ENCODE results near the gene ELP2. TPM values are rescaled to one million over a fixed set of nuclear protein-coding genes. Genes with fewer than 3 reads are reported as not detected.
A peak's percentile ranks its signal among the peaks of the same experiment; 100 is the strongest.

Gene ELP2
- total and polyA plus RNA-seq, 2 experiments from 2014 or later: 57.6 to 103 TPM

- Histone ChIP-seq H3K4me1 (ENCODE audit: insufficient read depth) (peaks cover 12% of the 10 kb centered on the region), H2AFZ (peak overlapping the region; percentile 99), H3K4me2 (ENCODE audit: unreplicated experiment) (peak overlapping the region; percentile 80), H3K4me3 (peak overlapping the region; percentile 92), H3K9ac (peak overlapping the region; percentile 99), H3K27me3 (replicated peaks; ENCODE audit: insufficient read depth) (no peaks in the 10 kb centered on the region), H4K20me1 (ENCODE audit: insufficient read depth) (0 out of 2 replicates have a peak, but pooled peaks cover 4% of the 10 kb centered on the region), H3K9me2 (ENCODE audit: insufficient read depth) (no peaks in the 10 kb centered on the region), H3K9me3 (ENCODE audit: low read depth) (no peaks in the 10 kb centered on the region), H3K36me3 (ENCODE audit: low read depth) (peaks cover 3% of the 10 kb centered on the region), H3K27ac (peak overlapping the region; percentile 98), H3F3A (ENCODE audit: insufficient read depth) (peaks cover 7% of the 10 kb centered on the region; the same call in 1 of the 2 replicates), H3K79me2 (ENCODE audit: insufficient read depth) (peaks cover 94% of the 10 kb centered on the region)
- peak; percentile 23 for DNase-seq
- WGBS, 2 experiments (ENCODE audit: low coverage in 1 of 2, low lambda C conversion rate in 2 of 2, missing lambda C conversion rate in 2 of 2): 4% methylated on average over 30 of the region's 30 CpGs
- TF ChIP-seq EZH2phosphoT487 (IDR thresholded peaks at IDR 0.05; ENCODE audit: insufficient read depth, low read depth): no peak
- no peak for TF ChIP-seq EZH2 (IDR thresholded peaks at IDR 0.05; ENCODE audit: insufficient read depth, poor library complexity, severe bottlenecking)
- in situ Hi-C loops (cut with MboI): no loop called here
Measured at GRCh38 chr18:36130039-36130831, 536 bp downstream of the ELP2 start.

GRCh38 chr18:36130883-36131653 lies 1.4 kb downstream of the ELP2 start:
- H2AFZ ChIP-seq: no peak overlapping the region
- H3K4me1 ChIP-seq (ENCODE audit: insufficient read depth): peaks cover 12% of the 10 kb centered on the region
- H3K4me3 ChIP-seq: peak overlapping the region; percentile 92
- TF ChIP-seq EZH2 (IDR thresholded peaks at IDR 0.05; ENCODE audit: insufficient read depth, poor library complexity, severe bottlenecking) (no peak), EZH2phosphoT487 (IDR thresholded peaks at IDR 0.05; ENCODE audit: insufficient read depth, low read depth) (no peak)
- H3K9ac ChIP-seq: peak overlapping the region; percentile 99
- H4K20me1 ChIP-seq (ENCODE audit: insufficient read depth): 0 out of 2 replicates have a peak, but pooled peaks cover 4% of the 10 kb centered on the region
- 75 to 77% methylated on average over 26 of the region's 26 CpGs for WGBS, 2 experiments (ENCODE audit: low coverage in 1 of 2, low lambda C conversion rate in 2 of 2, missing lambda C conversion rate in 2 of 2)
- no peaks in the 10 kb centered on the region for H3K9me3 ChIP-seq (ENCODE audit: low read depth)
- in situ Hi-C loops (cut with MboI): no loop called here
- peaks cover 94% of the 10 kb centered on the region for H3K79me2 ChIP-seq (ENCODE audit: insufficient read depth)
- H3K4me2 ChIP-seq (ENCODE audit: unreplicated experiment): peak overlapping the region; percentile 80
- no peaks in the 10 kb centered on the region for H3K9me2 ChIP-seq (ENCODE audit: insufficient read depth)
- H3K36me3 ChIP-seq (ENCODE audit: low read depth): peaks cover 7% of the 10 kb centered on the region
- no peak for DNase-seq
- no peaks in the 10 kb centered on the region for H3K27me3 ChIP-seq (replicated peaks; ENCODE audit: insufficient read depth)
- H3F3A ChIP-seq (ENCODE audit: insufficient read depth): peaks cover 7% of the 10 kb centered on the region; the same call in 1 of the 2 replicates
- no peak overlapping the region for H3K27ac ChIP-seq

- H3K27ac ChIP-seq: no peak overlapping the region
- no peaks in the 10 kb centered on the region for H3K27me3 ChIP-seq (replicated peaks; ENCODE audit: insufficient read depth)
- H3K9ac ChIP-seq: no peak overlapping the region
- H3K4me3 ChIP-seq: peak overlapping the region; percentile 92
- H3K36me3 ChIP-seq (ENCODE audit: low read depth): peaks cover 14% of the 10 kb centered on the region
- in situ Hi-C loops (cut with MboI): no loop called here
- H3F3A ChIP-seq (ENCODE audit: insufficient read depth): peaks cover 7% of the 10 kb centered on the region; the same call in 1 of the 2 replicates
- peaks cover 94% of the 10 kb centered on the region for H3K79me2 ChIP-seq (ENCODE audit: insufficient read depth)
- 92 to 96% methylated on average over 9 of the region's 9 CpGs for WGBS, 2 experiments (ENCODE audit: low coverage in 1 of 2, low lambda C conversion rate in 2 of 2, missing lambda C conversion rate in 2 of 2)
- H3K4me2 ChIP-seq (ENCODE audit: unreplicated experiment): peak overlapping the region; percentile 80
- no peak for DNase-seq
- H4K20me1 ChIP-seq (ENCODE audit: insufficient read depth): 0 out of 2 replicates have a peak, but pooled peaks cover 4% of the 10 kb centered on the region
- TF ChIP-seq EZH2phosphoT487 (IDR thresholded peaks at IDR 0.05; ENCODE audit: insufficient read depth, low read depth) (no peak), EZH2 (IDR thresholded peaks at IDR 0.05; ENCODE audit: insufficient read depth, poor library complexity, severe bottlenecking) (no peak)
- H3K4me1 ChIP-seq (ENCODE audit: insufficient read depth): peaks cover 12% of the 10 kb centered on the region
- no peaks in the 10 kb centered on the region for H3K9me3 ChIP-seq (ENCODE audit: low read depth)
- H2AFZ ChIP-seq: no peak overlapping the region
- no peaks in the 10 kb centered on the region for H3K9me2 ChIP-seq (ENCODE audit: insufficient read depth)
Measured at GRCh38 chr18:36131692-36132483, 2.2 kb downstream of the ELP2 start.

- H3K9me3 ChIP-seq (ENCODE audit: low read depth): no peaks in the 10 kb centered on the region
- H3K79me2 ChIP-seq (ENCODE audit: insufficient read depth): peaks cover 92% of the 10 kb centered on the region
- H2AFZ ChIP-seq: no peak overlapping the region
- DNase-seq: no peak
- no peaks in the 10 kb centered on the region for H4K20me1 ChIP-seq (ENCODE audit: insufficient read depth)
- peaks cover 11% of the 10 kb centered on the region for H3K4me1 ChIP-seq (ENCODE audit: insufficient read depth)
- no peak overlapping the region for H3K9ac ChIP-seq
- H3K36me3 ChIP-seq (ENCODE audit: low read depth): peaks cover 21% of the 10 kb centered on the region
- H3K9me2 ChIP-seq (ENCODE audit: insufficient read depth): no peaks in the 10 kb centered on the region
- TF ChIP-seq EZH2 (IDR thresholded peaks at IDR 0.05; ENCODE audit: insufficient read depth, poor library complexity, severe bottlenecking) (no peak), EZH2phosphoT487 (IDR thresholded peaks at IDR 0.05; ENCODE audit: insufficient read depth, low read depth) (no peak)
- in situ Hi-C loops (cut with MboI): no loop called here
- H3K4me3 ChIP-seq: no peak overlapping the region
- H3K4me2 ChIP-seq (ENCODE audit: unreplicated experiment): no peak overlapping the region
- no peak overlapping the region for H3K27ac ChIP-seq
- H3F3A ChIP-seq (ENCODE audit: insufficient read depth): peaks cover 6% of the 10 kb centered on the region; the same call in 1 of the 2 replicates
- WGBS, 2 experiments (ENCODE audit: low coverage in 1 of 2, low lambda C conversion rate in 2 of 2, missing lambda C conversion rate in 2 of 2): 65 to 69% methylated on average over 3 of the region's 3 CpGs
- H3K27me3 ChIP-seq (replicated peaks; ENCODE audit: insufficient read depth): no peaks in the 10 kb centered on the region
Measured at GRCh38 chr18:36132756-36133155, 3.1 kb downstream of the ELP2 start.

Data from GM23248 (cell line).